Measurements from ENCODE around the gene LIPT2.

DNA sequence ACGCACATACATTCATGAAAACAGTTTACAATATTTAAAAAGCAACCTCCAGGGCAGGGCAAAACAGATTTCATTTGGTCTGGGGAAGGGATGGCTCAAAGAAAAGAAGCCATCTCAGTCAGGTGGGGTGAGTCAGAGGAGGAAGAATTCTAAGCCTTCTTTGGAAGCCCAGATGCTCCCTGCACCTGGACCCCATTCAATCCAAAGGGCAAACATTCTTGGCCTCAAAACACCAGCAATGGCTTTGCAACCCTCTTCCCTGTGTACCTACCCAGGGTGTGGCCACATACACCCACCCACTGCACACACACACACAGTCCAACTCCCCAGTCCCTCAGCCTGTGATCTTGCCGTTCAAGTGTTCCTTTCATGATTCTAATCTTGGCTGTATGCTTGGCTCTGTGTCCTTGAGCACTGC is 28.2 kb downstream of the LIPT2 start:
- TF ChIP-seq, protein P1, sequence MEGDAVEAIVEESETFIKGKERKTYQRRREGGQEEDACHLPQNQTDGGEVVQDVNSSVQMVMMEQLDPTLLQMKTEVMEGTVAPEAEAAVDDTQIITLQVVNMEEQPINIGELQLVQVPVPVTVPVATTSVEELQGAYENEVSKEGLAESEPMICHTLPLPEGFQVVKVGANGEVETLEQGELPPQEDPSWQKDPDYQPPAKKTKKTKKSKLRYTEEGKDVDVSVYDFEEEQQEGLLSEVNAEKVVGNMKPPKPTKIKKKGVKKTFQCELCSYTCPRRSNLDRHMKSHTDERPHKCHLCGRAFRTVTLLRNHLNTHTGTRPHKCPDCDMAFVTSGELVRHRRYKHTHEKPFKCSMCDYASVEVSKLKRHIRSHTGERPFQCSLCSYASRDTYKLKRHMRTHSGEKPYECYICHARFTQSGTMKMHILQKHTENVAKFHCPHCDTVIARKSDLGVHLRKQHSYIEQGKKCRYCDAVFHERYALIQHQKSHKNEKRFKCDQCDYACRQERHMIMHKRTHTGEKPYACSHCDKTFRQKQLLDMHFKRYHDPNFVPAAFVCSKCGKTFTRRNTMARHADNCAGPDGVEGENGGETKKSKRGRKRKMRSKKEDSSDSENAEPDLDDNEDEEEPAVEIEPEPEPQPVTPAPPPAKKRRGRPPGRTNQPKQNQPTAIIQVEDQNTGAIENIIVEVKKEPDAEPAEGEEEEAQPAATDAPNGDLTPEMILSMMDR (IDR thresholded peaks at IDR 0.05), result no peak
- TF ChIP-seq POLR2A (IDR thresholded peaks at IDR 0.05), result no peak
